ENCODE data around the gene CAMKK2.
"Not testable (repeated sequence)": the region's sequence is repeated elsewhere in the genome, so short reads cannot be mapped to it uniquely, and the experiment has no call there.

The CAMKK2 gene

DNA sequence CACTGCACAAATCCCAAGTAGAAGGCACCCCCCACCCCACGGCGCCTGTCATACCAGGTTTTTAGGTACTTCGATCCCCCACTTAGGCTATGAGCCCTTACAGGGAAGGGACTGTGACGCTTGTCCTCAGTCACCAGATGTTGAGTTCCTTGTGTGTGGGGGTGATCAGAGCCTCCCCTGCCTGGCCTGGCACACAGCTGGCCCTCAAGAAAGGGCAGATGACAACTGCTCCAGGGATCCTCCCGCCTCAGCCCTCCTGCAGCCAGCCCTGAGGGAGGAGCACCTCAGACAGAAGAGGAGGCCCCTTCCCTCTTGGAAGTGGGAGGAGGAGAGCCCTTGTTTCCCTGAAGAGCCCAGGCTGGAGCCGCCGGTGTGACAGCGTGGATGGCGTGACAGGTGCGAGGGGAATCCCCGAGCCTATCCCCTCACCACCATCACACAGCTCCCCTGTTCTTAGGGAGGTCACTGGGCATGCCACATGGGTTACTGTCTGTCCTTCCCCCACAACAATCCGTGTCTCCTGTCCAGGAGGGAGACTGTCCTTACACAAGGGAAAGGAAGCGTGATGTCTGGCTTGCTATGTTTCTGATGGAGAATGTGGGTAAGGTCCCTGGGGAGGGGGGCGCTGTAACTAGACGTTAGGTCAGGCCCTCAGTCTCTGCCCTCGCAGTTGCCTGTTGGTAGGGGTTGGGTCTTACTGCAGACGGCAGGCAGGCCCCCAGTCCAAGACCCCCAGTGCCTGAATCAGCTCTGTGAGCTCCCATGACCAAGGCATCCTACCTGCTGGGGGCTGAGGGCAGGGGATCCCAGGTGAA lies 55.1 kb downstream of the CAMKK2 start:
- no peak for DNase-seq

DNA sequence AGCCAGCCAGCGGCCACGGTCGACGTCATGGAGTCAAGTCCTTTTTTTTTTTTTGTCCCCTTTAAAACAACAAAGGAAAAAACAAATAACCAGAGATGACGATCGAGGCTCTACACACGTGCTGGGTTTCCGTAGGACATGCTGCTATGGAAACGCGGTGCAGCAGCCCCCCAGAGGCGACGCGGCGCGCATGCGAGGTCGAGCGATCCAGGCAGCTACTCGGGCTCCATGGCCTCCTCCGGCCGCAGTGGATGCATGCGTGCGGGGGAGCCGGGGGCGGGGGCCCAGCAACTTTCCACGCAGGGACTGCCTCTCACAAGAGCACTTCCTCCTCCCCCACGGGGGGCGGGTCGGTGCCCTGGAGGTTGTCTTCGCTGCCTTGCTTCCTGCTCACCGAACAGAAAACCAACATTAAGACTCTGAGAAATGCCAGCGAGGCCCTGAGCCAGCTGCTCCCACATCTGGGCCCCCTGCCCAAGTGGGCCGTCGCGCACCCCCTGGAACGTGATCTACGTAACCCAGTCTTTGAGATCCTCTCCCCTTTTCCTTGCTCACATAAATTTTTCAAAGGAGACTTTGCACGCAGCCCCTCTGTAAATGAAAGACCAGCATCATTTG lies 55.9 kb downstream of the CAMKK2 start:
- DNase-seq = no peak

DNA sequence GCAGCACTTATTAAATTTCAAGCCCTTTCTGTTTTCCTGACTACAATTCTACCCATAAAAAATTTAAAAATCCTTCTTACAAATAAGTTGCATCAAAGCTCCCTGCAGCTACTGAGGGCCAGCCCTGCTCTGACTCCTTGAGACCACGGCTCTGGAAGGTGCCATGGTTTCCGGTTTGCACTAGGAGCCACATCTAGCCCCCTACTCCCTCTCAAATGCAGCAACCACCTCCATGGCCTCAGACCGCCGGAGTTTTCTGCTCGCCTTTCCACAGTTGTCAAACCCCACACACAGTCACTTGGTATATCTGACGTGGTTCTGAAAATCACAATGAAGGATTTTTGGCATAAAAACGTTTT lies 56.5 kb downstream of the CAMKK2 start:
- no peak for DNase-seq

DNA sequence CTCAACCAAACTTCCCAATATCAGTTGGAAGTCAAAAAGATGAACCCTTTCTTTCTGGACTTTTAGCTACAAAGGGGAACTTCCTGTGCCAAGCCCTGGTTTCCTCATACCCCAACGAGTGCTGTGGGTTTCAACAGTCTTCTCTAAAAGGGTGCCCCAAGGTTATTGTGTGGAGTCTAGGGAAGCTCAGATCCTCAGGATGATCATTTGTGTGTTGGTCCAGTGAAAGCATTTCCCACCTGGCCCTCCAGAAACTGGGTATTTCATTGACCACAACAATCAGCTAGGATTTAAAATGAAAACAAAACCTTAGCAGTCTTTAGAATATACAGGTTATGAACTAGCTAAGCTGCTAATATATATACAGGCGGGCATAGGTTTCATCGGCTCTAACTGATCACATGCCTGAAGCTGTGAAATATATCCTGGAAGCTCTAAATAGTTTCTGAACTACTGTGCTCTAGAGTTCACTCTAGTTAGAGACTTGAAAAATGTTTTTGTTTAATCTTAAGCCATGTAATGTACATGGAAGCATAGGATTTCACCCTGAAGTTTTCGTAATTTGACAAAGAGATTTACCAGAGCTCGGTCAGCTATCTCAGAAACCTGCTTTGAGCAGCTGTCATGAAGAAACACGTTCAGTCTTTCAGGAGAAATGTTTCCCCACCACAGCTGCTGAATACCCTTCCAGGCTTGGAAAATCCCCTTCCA lies 57.0 kb downstream of the CAMKK2 start:
- no peak for DNase-seq

DNA sequence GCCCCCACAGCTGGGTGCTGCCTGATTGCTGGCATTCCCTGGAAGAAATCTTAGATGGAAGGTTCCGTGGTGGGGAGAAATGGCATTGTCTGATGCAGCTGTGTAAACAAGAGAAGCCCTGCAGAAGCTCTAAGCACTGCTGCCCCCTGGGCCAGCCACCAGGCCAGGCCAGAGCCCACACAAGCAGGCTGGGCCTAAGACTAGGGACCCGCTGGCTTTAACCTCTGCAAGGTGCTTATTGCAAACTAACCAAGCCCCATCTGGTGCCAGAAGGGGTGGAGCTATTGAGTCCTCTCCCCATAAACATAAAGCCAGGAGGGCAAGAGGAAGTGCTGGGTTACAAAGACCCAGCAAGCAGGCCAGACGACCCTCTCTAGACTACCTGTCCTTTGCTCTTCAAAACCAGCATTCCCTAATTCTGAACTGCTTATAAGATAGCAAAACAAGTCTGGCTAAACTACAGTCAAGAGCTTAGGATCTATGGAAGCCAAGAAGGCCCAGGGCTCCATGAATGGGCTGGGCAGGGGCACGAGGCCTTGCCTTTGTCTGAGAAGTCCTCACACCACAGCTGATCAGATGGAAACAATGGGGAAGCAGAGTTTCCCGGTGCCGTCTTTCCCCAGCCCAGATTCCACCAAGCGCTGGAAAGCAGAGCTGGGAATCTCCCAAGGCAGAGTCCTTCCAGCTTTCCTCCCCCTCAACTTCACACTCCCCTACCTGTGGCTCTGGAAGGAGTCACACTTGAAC lies 57.7 kb downstream of the CAMKK2 start:
- no peak for DNase-seq

DNA sequence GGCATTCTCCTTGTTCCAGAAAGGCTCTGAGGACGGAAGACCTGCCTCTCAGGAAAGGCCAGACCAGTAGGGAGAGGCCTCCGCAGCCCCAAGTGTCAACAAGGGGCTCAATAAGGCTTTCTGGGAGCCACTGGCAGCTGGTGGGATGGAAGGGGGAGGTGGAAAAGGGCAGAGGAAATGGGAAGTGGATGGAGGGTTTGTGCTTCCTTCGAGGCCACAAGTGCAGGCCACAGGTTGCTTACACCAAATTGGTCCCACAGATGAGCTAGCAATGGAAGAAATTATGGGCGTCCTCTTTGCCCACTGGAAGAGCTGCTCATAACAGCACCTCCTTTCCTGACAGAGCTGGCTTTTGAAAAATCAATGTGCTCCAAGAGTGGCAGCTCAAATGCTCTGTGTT lies 58.4 kb downstream of the CAMKK2 start:
- DNase-seq = no peak

DNA sequence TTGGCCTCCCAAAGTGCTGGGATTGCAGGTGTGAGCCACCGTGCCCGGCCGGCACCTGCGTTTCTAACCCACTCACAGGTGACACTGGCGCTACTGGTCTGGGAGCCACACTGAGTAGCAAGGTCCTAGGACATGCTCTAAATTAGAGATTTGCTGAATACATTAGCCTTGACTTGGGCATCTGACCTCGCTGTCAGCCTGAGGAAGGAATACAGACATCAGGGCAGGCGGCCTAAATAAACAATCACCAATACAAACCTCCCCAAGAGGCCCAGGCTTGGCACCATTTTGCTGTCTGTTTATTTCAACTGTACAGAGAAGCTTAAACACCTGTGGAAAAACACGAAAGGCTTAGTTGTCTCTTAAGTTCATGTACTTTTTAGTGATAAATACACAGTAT lies 59.1 kb downstream of the CAMKK2 start:
- no peak for DNase-seq

DNA sequence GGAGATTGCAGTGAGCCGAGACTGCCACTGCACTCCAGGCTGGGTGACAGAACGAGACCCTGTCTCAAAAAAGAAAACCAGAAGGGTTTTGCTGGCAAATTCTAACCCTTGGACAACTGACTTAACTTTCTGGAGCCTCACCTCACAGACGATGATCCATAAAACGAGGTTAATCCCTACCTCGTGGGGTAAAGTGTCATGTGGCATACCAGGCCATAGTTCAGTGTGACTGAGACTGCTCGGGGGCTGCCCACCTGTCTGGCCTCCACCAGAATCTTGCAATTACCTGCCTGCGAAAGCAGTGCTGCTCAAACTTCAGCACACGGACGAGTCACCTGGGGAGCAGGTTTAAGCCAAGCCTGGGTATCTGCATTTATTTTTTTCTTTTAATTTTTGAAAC lies 59.7 kb downstream of the CAMKK2 start:
- no peak for DNase-seq

DNA sequence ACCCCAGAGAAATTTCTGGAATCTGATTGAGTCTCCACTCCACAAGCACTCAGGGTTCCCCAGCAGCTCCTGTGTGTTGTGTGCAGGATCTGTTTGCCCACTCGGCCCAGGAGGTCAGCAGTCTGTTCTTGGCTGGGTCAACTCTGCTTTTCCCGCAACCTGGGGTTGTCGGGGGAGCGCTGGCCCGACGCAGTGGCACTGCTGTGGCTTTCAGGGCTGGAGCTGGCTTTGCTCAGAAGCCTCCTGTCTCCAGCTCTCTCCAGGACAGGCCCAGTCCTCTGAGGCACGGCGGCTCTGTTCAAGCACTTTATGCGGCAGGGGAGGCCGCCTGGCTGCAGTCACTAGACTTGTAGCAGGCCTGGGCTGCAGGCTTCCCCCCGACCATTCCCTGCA lies 62.9 kb downstream of the CAMKK2 start:
- DNase-seq = no peak

DNA sequence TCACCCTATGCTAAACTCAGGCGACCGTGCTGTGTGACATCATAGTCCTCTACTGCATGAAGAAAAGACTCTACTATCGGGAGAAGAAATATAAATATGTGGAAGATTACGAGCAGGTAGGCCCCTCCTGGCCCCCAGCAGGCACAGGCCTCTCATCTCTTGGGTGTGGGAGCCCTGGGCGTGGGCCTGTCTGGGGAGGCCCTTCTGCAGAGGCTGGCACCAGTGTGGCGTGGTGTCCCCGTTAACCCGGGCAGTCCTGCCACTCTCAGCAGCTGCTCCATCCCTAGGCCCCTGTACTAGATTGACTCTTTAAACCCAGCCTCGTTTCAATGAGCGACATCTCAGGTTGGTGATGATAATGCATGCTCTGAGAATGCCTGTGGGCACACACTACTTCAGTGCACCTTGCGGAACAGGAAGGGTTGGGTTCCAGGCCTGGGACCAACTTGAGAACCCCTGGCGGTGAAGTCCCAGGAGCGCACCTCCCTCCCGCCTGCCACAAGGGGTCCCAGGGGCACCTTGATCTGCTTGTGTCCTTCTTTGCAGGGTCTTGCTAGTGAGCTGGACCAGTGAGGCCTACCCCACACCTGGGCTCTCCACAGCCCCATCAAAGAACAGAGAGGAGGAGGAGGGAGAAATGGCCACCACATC lies 63.4 kb downstream of the CAMKK2 start:
- DNase-seq = no peak

DNA sequence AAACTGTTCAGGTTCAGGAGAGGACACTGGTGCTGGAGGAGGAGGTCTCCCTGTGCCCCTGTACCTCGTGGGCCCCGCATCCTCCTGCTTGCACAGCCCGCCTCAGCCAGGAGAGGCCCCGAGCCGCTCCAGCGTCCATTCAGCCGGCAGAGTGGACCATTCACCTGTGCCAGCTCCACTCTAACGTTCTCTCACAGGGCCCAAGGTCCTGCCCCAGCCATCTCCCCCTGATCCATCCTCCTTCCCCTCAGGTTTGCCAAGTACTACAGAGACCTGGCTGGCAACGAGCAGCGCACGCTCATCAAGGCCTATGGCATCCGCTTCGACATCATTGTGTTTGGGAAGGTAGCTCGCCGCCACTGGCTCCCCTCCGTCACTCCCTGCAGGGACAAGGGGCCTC lies 64.3 kb downstream of the CAMKK2 start:
- DNase-seq = no peak

DNA sequence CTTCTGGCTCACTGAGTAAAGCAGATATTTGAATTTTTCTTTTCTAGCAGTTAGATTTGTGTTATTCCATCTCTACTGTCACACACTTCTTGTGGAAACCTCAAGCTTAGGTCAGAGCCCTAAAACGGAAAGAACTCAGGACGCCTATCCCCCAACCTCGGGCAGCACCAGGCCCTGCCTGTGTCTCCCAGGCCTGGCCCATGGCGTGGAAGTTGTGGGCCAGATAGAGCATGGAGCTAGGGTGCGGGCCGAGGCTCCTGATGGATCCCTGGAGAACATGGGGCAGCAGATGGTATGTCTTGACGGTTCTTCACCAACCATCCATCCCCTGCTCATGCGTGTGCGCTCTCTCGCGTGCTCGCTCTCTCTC lies 66.0 kb downstream of the CAMKK2 start:
- DNase-seq = no peak

DNA sequence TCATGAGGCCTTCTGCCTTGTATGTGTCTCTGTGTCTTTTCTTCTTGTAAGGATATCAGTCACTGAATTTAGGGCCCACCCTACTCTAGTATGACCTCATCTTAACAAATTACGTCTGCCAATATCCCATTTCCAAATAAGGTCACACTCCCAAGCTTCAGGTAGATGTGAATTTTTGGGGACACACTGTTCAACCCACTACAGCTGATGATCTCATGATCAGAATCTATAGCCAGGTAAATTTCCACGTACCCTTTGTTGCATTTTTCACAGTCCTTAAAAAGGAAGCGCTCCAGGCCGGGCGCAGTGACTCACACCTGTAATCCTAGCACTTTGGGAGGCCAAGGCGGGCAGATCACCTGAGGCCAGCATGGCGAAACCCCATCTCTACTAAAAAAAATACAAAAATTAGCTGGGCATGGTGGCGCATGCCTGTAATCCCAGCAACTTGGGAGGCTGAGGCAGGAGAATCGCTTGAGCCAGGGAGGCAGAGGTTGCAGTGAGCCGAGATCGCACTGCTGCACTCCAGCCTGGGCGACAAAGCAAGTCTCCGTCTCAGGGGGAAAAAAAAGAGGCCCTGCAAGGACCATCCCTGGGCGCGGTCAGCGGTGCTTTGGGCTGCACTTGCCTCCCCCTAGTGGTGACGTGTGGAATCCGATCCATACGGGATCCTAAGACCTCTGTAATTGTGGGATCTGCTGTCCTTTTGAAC lies 66.5 kb downstream of the CAMKK2 start:
- DNase-seq = not testable (repeated sequence)

DNA sequence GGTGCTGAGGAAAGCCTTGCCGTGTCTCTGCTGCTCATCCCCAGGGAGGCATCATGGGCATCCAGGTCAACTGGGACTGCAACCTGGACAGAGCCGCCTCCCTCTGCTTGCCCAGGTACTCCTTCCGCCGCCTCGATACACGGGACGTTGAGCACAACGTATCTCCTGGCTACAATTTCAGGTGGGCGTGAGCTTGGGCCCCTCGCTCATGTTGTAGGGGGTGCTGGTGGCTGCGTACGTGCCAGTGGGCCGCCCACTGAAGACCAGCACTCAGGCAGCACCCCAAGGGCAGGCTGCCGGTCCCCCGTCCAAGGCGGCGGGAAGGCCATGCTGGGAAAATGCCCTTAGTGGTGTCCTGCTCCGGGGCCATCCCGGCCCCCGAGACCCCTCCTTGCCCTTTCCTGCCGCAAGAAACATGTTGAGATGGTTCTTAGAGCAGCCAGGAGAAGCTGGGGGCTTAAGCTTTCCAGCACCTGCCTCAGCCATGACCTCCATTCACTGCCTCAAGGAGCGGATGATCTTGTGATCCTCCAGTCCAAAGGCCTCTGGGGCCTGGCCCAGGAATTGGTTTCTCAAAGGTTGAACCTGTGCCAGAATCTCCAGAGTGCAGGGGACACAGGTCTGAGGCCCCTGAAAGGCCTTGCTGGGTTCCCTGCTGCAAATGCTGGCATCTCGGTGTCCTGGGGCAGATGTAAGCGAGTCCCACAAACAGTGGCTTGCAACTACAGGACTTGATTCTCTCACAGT lies 67.4 kb downstream of the CAMKK2 start:
- no peak for DNase-seq

DNA sequence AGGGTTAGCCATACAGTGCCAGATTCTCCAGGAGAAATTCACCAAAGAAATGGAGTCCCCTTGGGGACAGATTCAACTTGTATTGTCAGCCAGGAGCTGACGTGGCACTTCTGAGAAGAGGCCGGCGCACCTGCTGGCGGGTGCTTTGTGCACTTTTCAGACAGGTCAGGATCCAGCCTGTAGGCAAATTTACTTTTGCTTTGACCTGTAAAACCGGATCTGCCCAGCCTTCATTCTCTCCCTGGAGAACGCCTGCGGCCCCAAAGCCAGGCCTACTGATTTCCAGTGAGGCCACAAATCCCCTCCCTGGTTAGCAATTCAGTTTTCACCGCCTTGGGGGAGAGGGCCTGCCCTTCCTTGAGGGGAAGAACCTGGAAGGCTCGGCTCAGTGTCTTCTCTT lies 69.2 kb downstream of the CAMKK2 start:
- no peak for DNase-seq

DNA sequence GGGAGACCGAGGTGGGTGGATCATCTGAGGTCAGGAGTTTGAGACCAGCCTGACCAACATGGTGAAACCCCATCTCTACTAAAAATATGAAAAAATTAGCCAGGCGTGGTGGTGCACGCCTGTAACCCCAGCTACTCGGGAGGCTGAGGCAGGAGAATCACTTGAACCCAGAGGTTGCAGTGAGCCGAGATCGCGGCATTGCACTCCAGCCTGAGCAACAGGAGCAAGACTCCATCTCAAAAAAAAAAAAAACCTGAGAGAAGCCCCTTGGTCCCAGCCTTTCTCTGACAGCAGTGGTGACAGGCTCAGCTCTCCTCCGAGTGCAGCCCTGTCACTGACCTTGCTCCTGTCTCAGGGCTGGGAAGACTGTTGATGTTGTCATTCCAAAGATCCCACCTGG lies 69.6 kb downstream of the CAMKK2 start:
- DNase-seq = not testable (repeated sequence)

DNA sequence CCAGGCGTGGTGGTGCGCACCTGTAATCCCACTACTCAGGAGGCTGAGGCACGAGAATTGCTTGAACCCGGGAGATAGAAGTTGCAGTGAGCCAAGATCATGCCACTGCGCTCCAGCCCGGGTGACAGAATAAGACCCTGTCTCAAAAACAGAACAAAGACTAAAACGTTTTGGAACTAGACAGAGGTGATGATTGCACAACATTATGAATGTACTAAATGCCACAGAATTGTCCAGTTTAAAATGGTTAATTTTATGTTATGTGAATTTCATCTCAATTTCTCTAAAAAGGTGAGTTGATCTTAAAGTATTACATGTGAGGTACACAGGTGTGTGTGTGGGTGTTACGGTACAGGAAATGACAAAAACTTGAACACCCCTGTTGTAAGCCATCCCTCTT lies 70.1 kb downstream of the CAMKK2 start:
- DNase-seq = no peak

DNA sequence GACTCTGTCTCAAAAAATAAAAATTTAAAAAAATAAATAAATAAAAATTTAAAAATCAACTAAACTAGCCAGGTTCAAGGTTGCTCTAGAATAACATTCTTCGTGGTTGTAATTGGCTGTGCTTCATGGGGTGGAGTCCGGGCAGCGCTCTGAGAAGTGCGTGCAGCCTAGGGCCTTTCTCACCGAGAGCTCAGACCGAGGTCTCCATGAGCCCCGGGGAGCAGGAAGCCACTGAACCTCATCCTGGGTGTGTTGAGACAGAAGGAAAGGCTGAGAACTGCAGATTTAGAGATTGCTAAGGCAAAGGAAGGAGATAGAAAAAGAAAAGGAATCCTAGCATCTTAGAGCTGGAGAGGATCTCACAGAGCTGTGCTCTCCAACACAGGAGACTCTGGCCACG lies 71.9 kb downstream of the CAMKK2 start:
- no peak for DNase-seq

DNA sequence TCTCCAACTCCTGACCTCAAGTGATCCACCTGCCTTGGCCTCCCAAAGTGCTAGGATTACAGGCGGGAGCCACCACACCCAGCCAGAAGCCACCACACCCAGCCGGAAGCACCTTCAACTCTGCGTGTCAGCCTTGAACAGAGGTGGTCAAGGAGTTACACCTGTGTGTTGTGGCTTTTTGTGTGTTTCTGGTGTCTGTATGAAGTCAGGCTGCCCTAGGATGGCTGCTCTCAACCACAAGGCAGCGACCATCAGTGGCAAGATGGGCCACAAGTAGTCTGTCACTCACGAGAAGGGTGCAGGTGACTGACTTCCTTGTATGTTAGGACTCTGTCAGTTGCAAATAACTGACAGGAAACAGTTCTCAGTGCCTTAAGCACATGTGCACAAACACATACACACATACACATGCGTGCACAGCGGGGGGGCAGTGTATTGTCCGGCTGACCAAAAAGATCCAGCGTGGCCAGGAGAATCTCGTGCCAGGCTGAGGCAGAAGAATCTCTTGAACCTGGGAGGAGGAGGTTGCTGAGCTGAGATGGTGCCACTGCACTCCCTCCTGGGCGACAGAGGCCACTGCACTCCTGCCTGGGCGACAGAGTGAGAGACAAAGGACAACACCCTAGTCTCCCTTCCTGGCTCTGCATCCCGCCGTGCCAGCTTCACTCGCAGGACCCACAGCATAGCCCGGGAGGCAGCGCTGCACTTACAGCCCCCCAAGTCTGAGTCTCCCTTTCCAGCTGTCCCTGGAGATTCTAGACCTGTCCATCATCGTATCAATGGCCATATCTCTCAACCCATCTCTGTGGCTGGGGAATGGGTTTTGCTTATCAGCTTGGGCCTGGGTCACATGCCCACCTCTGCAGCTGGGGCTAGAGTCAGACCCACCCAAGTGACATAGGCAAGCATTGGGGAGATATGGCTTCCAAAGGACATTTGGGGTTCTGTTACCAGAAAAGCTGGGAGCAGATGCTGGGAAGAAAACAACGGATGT lies 72.9 kb downstream of the CAMKK2 start:
- no peak for DNase-seq

DNA sequence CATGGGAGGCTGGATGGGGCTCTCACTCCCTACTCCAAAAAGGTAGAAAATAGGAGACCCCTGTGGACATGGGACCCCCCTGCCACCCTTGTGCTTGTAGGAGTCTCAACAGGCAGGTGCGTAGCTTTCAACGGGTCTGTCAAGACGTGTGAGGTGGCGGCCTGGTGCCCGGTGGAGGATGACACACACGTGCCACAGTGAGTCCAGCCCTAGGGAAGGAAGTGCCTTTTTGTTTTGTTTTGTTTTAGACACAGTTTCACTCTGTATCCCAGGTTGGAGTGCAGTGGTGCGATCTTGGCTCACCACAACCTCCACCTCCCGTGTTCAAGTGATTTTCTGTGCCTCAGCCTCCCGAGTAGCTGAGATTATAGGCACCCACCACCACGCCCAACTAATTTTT lies 73.7 kb downstream of the CAMKK2 start:
- no peak for DNase-seq
